Rectal smooth muscle tissue (tissue), 1 donor: ENCODE data around the gene SRRM5.
"Not testable (repeated sequence)": the region's sequence is repeated elsewhere in the genome, so short reads cannot be mapped to it uniquely, and the experiment has no call there.

Experiments
- H3K27ac ChIP-seq: one replicate; pipeline ENCODE4 v1.7.0; 2013; ENCODE audit warnings: low read depth, low read length, inconsistent platforms
- H3K27me3 ChIP-seq: one replicate; pipeline ENCODE4 v1.7.0; 2013; ENCODE audit warnings: low read length; ENCODE audit not compliant: control insufficient read depth, insufficient read depth
- H3K36me3 ChIP-seq: one replicate; pipeline ENCODE4 v1.7.0; 2013; ENCODE audit warnings: low read length; ENCODE audit not compliant: control insufficient read depth, insufficient read depth
- H3K4me1 ChIP-seq: one replicate; pipeline ENCODE4 v1.7.0; 2013; ENCODE audit warnings: low read length; ENCODE audit not compliant: control insufficient read depth, insufficient read depth
- H3K4me3 ChIP-seq: one replicate; pipeline ENCODE4 v1.7.0; 2013; ENCODE audit warnings: low read length
- H3K9ac ChIP-seq: one replicate; pipeline ENCODE4 v1.7.0; 2013; ENCODE audit warnings: low read length

Gene SRRM5

GRCh38 chr19:43575955-43576878 is 35.7 kb upstream of the SRRM5 start:
- Histone ChIP-seq H3K27me3 (no peaks in the 10 kb centered on the region), H3K4me3 (peak overlapping the region; percentile 31), H3K27ac (no peak overlapping the region), H3K9ac (no peak overlapping the region), H3K4me1 (peaks cover 16% of the 10 kb centered on the region), H3K36me3 (no peaks in the 10 kb centered on the region)

GRCh38 chr19:43578787-43579186 is 33.1 kb upstream of the SRRM5 start:
- H3K36me3 ChIP-seq, result no peaks in the 10 kb centered on the region
- H3K9ac ChIP-seq, result no peak overlapping the region

GRCh38 chr19:43581467-43581866 is 30.4 kb upstream of the SRRM5 start:
- H3K4me1 ChIP-seq, result peaks cover 10% of the 10 kb centered on the region
- H3K27ac ChIP-seq, result peak overlapping the region; percentile 3
- peak overlapping the region; percentile 32 for H3K4me3 ChIP-seq
- H3K9ac ChIP-seq, result no peak overlapping the region
- H3K36me3 ChIP-seq, result no peaks in the 10 kb centered on the region
- H3K27me3 ChIP-seq, result no peaks in the 10 kb centered on the region

More at GRCh38 chr19:43578787-43579186, 33.1 kb upstream of the SRRM5 start:
- H3K27ac ChIP-seq, result no peak overlapping the region
- H3K27me3 ChIP-seq, result no peaks in the 10 kb centered on the region
- H3K4me1 ChIP-seq, result peaks cover 17% of the 10 kb centered on the region
- H3K4me3 ChIP-seq, result no peak overlapping the region

- Histone ChIP-seq H3K27me3 (no peaks in the 10 kb centered on the region), H3K4me3 (no peak overlapping the region), H3K36me3 (no peaks in the 10 kb centered on the region), H3K27ac (no peak overlapping the region), H3K9ac (no peak overlapping the region), H3K4me1 (peaks cover 10% of the 10 kb centered on the region)
These were observed 29.4 kb upstream of the SRRM5 start for GRCh38 chr19:43582495-43582894.

- H3K27ac ChIP-seq, result no peak overlapping the region
- H3K4me3 ChIP-seq, result no peak overlapping the region
- H3K4me1 ChIP-seq, result peaks cover 10% of the 10 kb centered on the region
- H3K36me3 ChIP-seq, result no peaks in the 10 kb centered on the region
- no peak overlapping the region for H3K9ac ChIP-seq
- H3K27me3 ChIP-seq, result no peaks in the 10 kb centered on the region
These were observed 27.4 kb upstream of the SRRM5 start for GRCh38 chr19:43584484-43584883.

GRCh38 chr19:43586346-43586745 is 25.5 kb upstream of the SRRM5 start:
- no peak overlapping the region for H3K27ac ChIP-seq
- no peaks in the 10 kb centered on the region for H3K27me3 ChIP-seq
- H3K4me1 ChIP-seq, result peaks cover under 1% of the 10 kb centered on the region
- H3K4me3 ChIP-seq, result no peak overlapping the region
- H3K36me3 ChIP-seq, result peaks cover 8% of the 10 kb centered on the region
- no peak overlapping the region for H3K9ac ChIP-seq

- H3K27me3 ChIP-seq, H3K4me1 ChIP-seq, H3K36me3 ChIP-seq, H3K9ac ChIP-seq, H3K27ac ChIP-seq, H3K4me3 ChIP-seq: not testable (repeated sequence)
These were observed 24.9 kb upstream of the SRRM5 start for GRCh38 chr19:43587029-43587428.

- no peak overlapping the region for H3K9ac ChIP-seq
- peaks cover 12% of the 10 kb centered on the region for H3K36me3 ChIP-seq
- no peak overlapping the region for H3K27ac ChIP-seq
- peaks cover 3% of the 10 kb centered on the region for H3K4me1 ChIP-seq
- H3K4me3 ChIP-seq, result no peak overlapping the region
- no peaks in the 10 kb centered on the region for H3K27me3 ChIP-seq
These were observed 22.6 kb upstream of the SRRM5 start for GRCh38 chr19:43589277-43589676.

- no peaks in the 10 kb centered on the region for H3K27me3 ChIP-seq
These were observed 22.2 kb upstream of the SRRM5 start for GRCh38 chr19:43589678-43590077.

GRCh38 chr19:43591904-43592772 is 19.8 kb upstream of the SRRM5 start:
- no peak overlapping the region for H3K4me3 ChIP-seq
- H3K9ac ChIP-seq, result no peak overlapping the region
- peaks cover 12% of the 10 kb centered on the region for H3K36me3 ChIP-seq
- H3K27ac ChIP-seq, result no peak overlapping the region
- peaks cover 8% of the 10 kb centered on the region for H3K4me1 ChIP-seq
- H3K27me3 ChIP-seq, result no peaks in the 10 kb centered on the region

More at GRCh38 chr19:43589678-43590077, 22.2 kb upstream of the SRRM5 start:
- Histone ChIP-seq H3K4me1 (peaks cover 3% of the 10 kb centered on the region), H3K36me3 (peaks cover 12% of the 10 kb centered on the region), H3K27ac (no peak overlapping the region), H3K9ac (no peak overlapping the region), H3K4me3 (no peak overlapping the region)

- Histone ChIP-seq H3K4me1 (peaks cover 13% of the 10 kb centered on the region), H3K36me3 (peaks cover 12% of the 10 kb centered on the region), H3K9ac (no peak overlapping the region), H3K4me3 (no peak overlapping the region), H3K27me3 (no peaks in the 10 kb centered on the region), H3K27ac (no peak overlapping the region)
These were observed 19.0 kb upstream of the SRRM5 start for GRCh38 chr19:43592800-43593350.

- peaks cover 13% of the 10 kb centered on the region for H3K4me1 ChIP-seq
These were observed 17.7 kb upstream of the SRRM5 start for GRCh38 chr19:43594081-43594697.

More at GRCh38 chr19:43594081-43594697, 17.7 kb upstream of the SRRM5 start:
- no peaks in the 10 kb centered on the region for H3K27me3 ChIP-seq
- H3K4me3 ChIP-seq, result peak overlapping the region; percentile 62
- H3K36me3 ChIP-seq, result peaks cover 18% of the 10 kb centered on the region
- no peak overlapping the region for H3K27ac ChIP-seq
- H3K9ac ChIP-seq, result no peak overlapping the region
